ENCODE data around the gene COL25A1. TPM values are rescaled to one million over a fixed set of nuclear protein-coding genes. Genes with fewer than 3 reads are reported as not detected.

The COL25A1 gene
- total and polyA plus RNA-seq, 4 donors, result 0.61 to 4.4 (median 2.1) TPM

GRCh38 chr4:109128589-109128988 is 173.9 kb downstream of the COL25A1 start:
- no peak overlapping the region for H3K27ac ChIP-seq (ENCODE audit: low read depth in 1 of 2, low read length in 2 of 2)
- WGBS, result 59% methylated on average over 2 of the region's 2 CpGs
- no peaks in the 10 kb centered on the region for H3K36me3 ChIP-seq (ENCODE audit: control insufficient read depth in 4 of 4, insufficient read depth in 3 of 4, low read depth in 1 of 4, low read length in 3 of 4)
- H3K9ac ChIP-seq (ENCODE audit: low read depth in 1 of 2, low read length in 2 of 2), result no peak overlapping the region
- no peaks in the 10 kb centered on the region for H3K4me1 ChIP-seq (ENCODE audit: control insufficient read depth in 4 of 4, insufficient read depth in 4 of 4, low read length in 3 of 4)
- H3K27me3 ChIP-seq (ENCODE audit: control insufficient read depth in 4 of 4, insufficient read depth in 4 of 4, low read length in 3 of 4), result peaks cover 0 to 2% (median 0%) of the 10 kb centered on the region in 4 donors
- no peak overlapping the region for H3K4me3 ChIP-seq (ENCODE audit: low read depth in 1 of 3, low read length in 3 of 3)
- no peak for DNase-seq (ENCODE audit: low spot score)
- TF ChIP-seq FOXA1 (IDR thresholded peaks at IDR 0.05), result no peak
- TF ChIP-seq, protein P1, sequence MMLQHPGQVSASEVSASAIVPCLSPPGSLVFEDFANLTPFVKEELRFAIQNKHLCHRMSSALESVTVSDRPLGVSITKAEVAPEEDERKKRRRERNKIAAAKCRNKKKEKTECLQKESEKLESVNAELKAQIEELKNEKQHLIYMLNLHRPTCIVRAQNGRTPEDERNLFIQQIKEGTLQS (IDR thresholded peaks at IDR 0.05), result no peak
- no peak for TF ChIP-seq NR2F2 (IDR thresholded peaks at IDR 0.05)
- no peak for TF ChIP-seq GABPA (IDR thresholded peaks at IDR 0.05 in 1 of 2, conservative IDR thresholded peaks at IDR 0.05 in 1 of 2)
- no peak for TF ChIP-seq SP1 (IDR thresholded peaks at IDR 0.05)
- TF ChIP-seq EGR1 (IDR thresholded peaks at IDR 0.05; ENCODE audit: low read depth in 2 of 2), result no peak
- no peaks in the 10 kb centered on the region for H3K9me3 ChIP-seq (ENCODE audit: control insufficient read depth in 4 of 4, low read length in 3 of 4)

- no peak for DNase-seq (ENCODE audit: low spot score)
- H3K4me3 ChIP-seq (ENCODE audit: low read depth in 1 of 3, low read length in 3 of 3), result no peak overlapping the region
- H3K36me3 ChIP-seq (ENCODE audit: control insufficient read depth in 4 of 4, insufficient read depth in 3 of 4, low read depth in 1 of 4, low read length in 3 of 4), result no peaks in the 10 kb centered on the region
- no peaks in the 10 kb centered on the region for H3K4me1 ChIP-seq (ENCODE audit: control insufficient read depth in 4 of 4, insufficient read depth in 4 of 4, low read length in 3 of 4)
- 41% methylated on average over 2 of the region's 2 CpGs for WGBS
- H3K27ac ChIP-seq (ENCODE audit: low read depth in 1 of 2, low read length in 2 of 2), result no peak overlapping the region
- H3K9ac ChIP-seq (ENCODE audit: low read depth in 1 of 2, low read length in 2 of 2), result no peak overlapping the region
- TF ChIP-seq TAF1 (conservative IDR thresholded peaks at IDR 0.05) (no peak), HNF4A (conservative IDR thresholded peaks at IDR 0.05) (no peak), REST (IDR thresholded peaks at IDR 0.05) (no peak), FOXA2 (IDR thresholded peaks at IDR 0.05) (no peak), FOXA1 (IDR thresholded peaks at IDR 0.05) (no peak), YY1 (IDR thresholded peaks at IDR 0.05) (no peak), GABPA (IDR thresholded peaks at IDR 0.05 in 1 of 2, conservative IDR thresholded peaks at IDR 0.05 in 1 of 2) (no peak), RXRA (IDR thresholded peaks at IDR 0.05) (no peak), EGR1 (IDR thresholded peaks at IDR 0.05; ENCODE audit: low read depth in 2 of 2) (no peak), JUND (IDR thresholded peaks at IDR 0.05) (no peak), RAD21 (IDR thresholded peaks at IDR 0.05) (no peak), NR2F2 (IDR thresholded peaks at IDR 0.05) (no peak)
- TF ChIP-seq, protein P2, sequence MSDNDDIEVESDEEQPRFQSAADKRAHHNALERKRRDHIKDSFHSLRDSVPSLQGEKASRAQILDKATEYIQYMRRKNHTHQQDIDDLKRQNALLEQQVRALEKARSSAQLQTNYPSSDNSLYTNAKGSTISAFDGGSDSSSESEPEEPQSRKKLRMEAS (IDR thresholded peaks at IDR 0.05), result no peak
- TF ChIP-seq, protein P3, sequence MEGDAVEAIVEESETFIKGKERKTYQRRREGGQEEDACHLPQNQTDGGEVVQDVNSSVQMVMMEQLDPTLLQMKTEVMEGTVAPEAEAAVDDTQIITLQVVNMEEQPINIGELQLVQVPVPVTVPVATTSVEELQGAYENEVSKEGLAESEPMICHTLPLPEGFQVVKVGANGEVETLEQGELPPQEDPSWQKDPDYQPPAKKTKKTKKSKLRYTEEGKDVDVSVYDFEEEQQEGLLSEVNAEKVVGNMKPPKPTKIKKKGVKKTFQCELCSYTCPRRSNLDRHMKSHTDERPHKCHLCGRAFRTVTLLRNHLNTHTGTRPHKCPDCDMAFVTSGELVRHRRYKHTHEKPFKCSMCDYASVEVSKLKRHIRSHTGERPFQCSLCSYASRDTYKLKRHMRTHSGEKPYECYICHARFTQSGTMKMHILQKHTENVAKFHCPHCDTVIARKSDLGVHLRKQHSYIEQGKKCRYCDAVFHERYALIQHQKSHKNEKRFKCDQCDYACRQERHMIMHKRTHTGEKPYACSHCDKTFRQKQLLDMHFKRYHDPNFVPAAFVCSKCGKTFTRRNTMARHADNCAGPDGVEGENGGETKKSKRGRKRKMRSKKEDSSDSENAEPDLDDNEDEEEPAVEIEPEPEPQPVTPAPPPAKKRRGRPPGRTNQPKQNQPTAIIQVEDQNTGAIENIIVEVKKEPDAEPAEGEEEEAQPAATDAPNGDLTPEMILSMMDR (IDR thresholded peaks at IDR 0.05; ENCODE audit: low read depth, low read length, missing input control), result no peak
- TF ChIP-seq, protein P4, sequence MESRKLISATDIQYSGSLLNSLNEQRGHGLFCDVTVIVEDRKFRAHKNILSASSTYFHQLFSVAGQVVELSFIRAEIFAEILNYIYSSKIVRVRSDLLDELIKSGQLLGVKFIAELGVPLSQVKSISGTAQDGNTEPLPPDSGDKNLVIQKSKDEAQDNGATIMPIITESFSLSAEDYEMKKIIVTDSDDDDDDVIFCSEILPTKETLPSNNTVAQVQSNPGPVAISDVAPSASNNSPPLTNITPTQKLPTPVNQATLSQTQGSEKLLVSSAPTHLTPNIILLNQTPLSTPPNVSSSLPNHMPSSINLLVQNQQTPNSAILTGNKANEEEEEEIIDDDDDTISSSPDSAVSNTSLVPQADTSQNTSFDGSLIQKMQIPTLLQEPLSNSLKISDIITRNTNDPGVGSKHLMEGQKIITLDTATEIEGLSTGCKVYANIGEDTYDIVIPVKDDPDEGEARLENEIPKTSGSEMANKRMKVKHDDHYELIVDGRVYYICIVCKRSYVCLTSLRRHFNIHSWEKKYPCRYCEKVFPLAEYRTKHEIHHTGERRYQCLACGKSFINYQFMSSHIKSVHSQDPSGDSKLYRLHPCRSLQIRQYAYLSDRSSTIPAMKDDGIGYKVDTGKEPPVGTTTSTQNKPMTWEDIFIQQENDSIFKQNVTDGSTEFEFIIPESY (IDR thresholded peaks at IDR 0.05), result no peak
- H3K9me3 ChIP-seq (ENCODE audit: control insufficient read depth in 4 of 4, low read length in 3 of 4), result no peaks in the 10 kb centered on the region
- H3K27me3 ChIP-seq (ENCODE audit: control insufficient read depth in 4 of 4, insufficient read depth in 4 of 4, low read length in 3 of 4), result peaks cover 0 to 2% (median 0%) of the 10 kb centered on the region in 4 donors
Observed at GRCh38 chr4:109127866-109128265, 174.6 kb downstream of the COL25A1 start.
